Measurements from ENCODE around the gene OOSP4B. TPM values are rescaled to one million over a fixed set of nuclear protein-coding genes. Genes with fewer than 3 reads are reported as not detected.

The OOSP4B gene
- total RNA-seq, 2 experiments from 2014 or later = not detected

DNA sequence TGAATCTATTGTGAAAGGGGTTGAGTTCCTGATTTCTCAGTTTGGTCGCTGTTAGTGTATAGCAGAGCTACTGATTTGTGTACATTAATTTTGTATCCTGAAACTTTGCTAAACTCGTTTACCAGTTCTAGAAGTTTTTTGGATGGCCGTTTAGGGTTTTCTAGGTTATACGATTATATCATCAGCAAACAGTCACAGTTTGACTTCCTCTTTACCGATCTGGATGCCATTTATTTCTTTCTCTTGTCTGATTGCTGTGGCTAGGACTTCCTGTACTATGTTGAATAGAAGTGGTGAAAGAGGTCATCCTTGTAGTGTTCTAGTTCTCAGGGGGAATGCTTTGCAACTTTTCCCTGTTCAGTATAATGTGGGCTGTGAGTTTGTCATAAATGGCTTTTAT lies 24.6 kb upstream of the OOSP4B start:
- POLR2A ChIA-PET = interaction anchor here (0.6 kb wide), 2 partner anchors 211 to 666 kb away, joined by 3 to 5 read pairs; no protein-coding TSS in a partner anchor
- DNase-seq (ENCODE audit: low spot score) = no peak
- Histone ChIP-seq H3K9me3 (ENCODE audit: low read length) (no peaks in the 10 kb centered on the region), H3K79me2 (ENCODE audit: insufficient read depth, low read depth, low read length) (no peaks in the 10 kb centered on the region), H3K9me2 (ENCODE audit: insufficient read depth, low read length) (no peaks in the 10 kb centered on the region), H3K4me3 (ENCODE audit: low read depth, low read length, poor library complexity, severe bottlenecking) (no peak overlapping the region), H2AFZ (ENCODE audit: low read length) (no peak overlapping the region), H3K36me3 (ENCODE audit: insufficient read depth, low read length) (no peaks in the 10 kb centered on the region), H3K4me2 (ENCODE audit: low read length) (no peak overlapping the region), H3K27ac (ENCODE audit: low read depth, low read length, poor library complexity, severe bottlenecking) (no peak overlapping the region), H4K20me1 (ENCODE audit: insufficient read depth, low read length) (no peaks in the 10 kb centered on the region), H3K4me1 (ENCODE audit: insufficient read depth, low read length, poor library complexity, severe bottlenecking) (no peaks in the 10 kb centered on the region)
- intact Hi-C loops (cut with micrococcal nuclease; ENCODE audit: unreplicated experiment) = no loop called here
- BruUV-seq (replicated peaks) = no TSS peak
- CTCF ChIA-PET (ENCODE audit: unreplicated experiment) = no interaction called here
- no peak for TF ChIP-seq EZH2phosphoT487 (IDR thresholded peaks at IDR 0.05; ENCODE audit: borderline replicate concordance, low read depth, low read length)
- TF ChIP-seq, protein P1, sequence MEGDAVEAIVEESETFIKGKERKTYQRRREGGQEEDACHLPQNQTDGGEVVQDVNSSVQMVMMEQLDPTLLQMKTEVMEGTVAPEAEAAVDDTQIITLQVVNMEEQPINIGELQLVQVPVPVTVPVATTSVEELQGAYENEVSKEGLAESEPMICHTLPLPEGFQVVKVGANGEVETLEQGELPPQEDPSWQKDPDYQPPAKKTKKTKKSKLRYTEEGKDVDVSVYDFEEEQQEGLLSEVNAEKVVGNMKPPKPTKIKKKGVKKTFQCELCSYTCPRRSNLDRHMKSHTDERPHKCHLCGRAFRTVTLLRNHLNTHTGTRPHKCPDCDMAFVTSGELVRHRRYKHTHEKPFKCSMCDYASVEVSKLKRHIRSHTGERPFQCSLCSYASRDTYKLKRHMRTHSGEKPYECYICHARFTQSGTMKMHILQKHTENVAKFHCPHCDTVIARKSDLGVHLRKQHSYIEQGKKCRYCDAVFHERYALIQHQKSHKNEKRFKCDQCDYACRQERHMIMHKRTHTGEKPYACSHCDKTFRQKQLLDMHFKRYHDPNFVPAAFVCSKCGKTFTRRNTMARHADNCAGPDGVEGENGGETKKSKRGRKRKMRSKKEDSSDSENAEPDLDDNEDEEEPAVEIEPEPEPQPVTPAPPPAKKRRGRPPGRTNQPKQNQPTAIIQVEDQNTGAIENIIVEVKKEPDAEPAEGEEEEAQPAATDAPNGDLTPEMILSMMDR (conservative IDR thresholded peaks at IDR 0.05; ENCODE audit: low read length) = no peak

DNA sequence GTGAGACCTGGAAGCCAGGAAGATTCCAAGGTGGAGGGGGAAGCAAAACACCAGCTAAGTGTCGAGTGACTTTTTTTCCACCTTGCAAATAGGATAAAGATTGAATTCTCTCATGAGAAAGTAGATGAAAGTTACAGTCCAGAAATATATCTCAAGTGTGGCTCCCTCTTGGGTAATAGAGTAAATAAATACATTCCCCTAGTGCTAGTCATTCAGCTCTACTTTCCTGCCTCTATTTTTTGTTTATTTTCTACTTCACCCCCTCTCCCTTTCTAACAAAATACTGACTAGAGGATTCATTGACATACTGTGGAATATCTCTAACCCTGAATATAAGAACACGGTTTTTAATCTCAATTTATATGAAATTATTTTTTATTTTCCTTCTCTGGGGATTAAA lies 19.2 kb upstream of the OOSP4B start:
- TF ChIP-seq EZH2phosphoT487 (IDR thresholded peaks at IDR 0.05; ENCODE audit: borderline replicate concordance, low read depth, low read length) = no peak
- TF ChIP-seq, protein P1 (conservative IDR thresholded peaks at IDR 0.05; ENCODE audit: low read length) = no peak
- ChIA-PET POLR2A (interaction anchor here (0.8 kb wide), 1 partner anchor 73 kb away, joined by 3 read pairs; no protein-coding TSS in a partner anchor), CTCF (ENCODE audit: unreplicated experiment) (no interaction called here)
- intact Hi-C loops (cut with micrococcal nuclease; ENCODE audit: unreplicated experiment) = no loop called here
- H3K4me3 ChIP-seq (ENCODE audit: low read depth, low read length, poor library complexity, severe bottlenecking) = no peak overlapping the region
- BruUV-seq (replicated peaks) = no TSS peak
- H3K4me1 ChIP-seq (ENCODE audit: insufficient read depth, low read length, poor library complexity, severe bottlenecking) = no peaks in the 10 kb centered on the region
- H3K79me2 ChIP-seq (ENCODE audit: insufficient read depth, low read depth, low read length) = no peaks in the 10 kb centered on the region
- no peaks in the 10 kb centered on the region for H4K20me1 ChIP-seq (ENCODE audit: insufficient read depth, low read length)
- no peaks in the 10 kb centered on the region for H3K36me3 ChIP-seq (ENCODE audit: insufficient read depth, low read length)
- no peak overlapping the region for H3K4me2 ChIP-seq (ENCODE audit: low read length)
- H3K9me3 ChIP-seq (ENCODE audit: low read length) = no peaks in the 10 kb centered on the region
- no peak for DNase-seq (ENCODE audit: low spot score)
- no peaks in the 10 kb centered on the region for H3K9me2 ChIP-seq (ENCODE audit: insufficient read depth, low read length)
- no peak overlapping the region for H2AFZ ChIP-seq (ENCODE audit: low read length)
- no peak overlapping the region for H3K27ac ChIP-seq (ENCODE audit: low read depth, low read length, poor library complexity, severe bottlenecking)

DNA sequence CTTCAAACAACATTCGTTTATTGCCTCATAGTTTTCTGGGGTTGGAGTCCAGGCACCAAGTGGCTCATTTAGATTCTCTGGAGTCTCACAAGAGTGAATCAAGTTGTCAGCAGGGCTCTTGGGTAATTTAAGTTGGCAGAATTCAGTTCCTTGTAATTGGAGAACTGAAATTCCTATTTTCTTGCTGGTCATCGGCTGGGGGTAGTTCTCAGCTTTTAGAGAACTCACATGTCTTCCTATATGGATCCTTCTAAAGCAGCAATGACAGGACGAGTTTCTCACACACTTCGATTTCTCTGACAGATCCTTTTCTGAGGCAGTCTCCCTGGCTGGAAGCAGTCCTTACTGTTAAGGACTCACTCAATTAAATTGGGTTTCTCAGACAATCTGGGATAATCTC lies 17.3 kb upstream of the OOSP4B start:
- ChIA-PET CTCF (ENCODE audit: unreplicated experiment) (no interaction called here), POLR2A (interaction anchor here (0.8 to 1.2 kb wide), 3 partner anchors 22 to 97 kb away, joined by 3 read pairs; partner anchors contain the start of gene MS4A2)
- H3K4me3 ChIP-seq (ENCODE audit: low read depth, low read length, poor library complexity, severe bottlenecking) = no peak overlapping the region
- no peaks in the 10 kb centered on the region for H3K36me3 ChIP-seq (ENCODE audit: insufficient read depth, low read length)
- H3K79me2 ChIP-seq (ENCODE audit: insufficient read depth, low read depth, low read length) = no peaks in the 10 kb centered on the region
- no peak for TF ChIP-seq EZH2phosphoT487 (IDR thresholded peaks at IDR 0.05; ENCODE audit: borderline replicate concordance, low read depth, low read length)
- TF ChIP-seq, protein P1 (conservative IDR thresholded peaks at IDR 0.05; ENCODE audit: low read length) = no peak
- no TSS peak for BruUV-seq (replicated peaks)
- H2AFZ ChIP-seq (ENCODE audit: low read length) = no peak overlapping the region
- H3K27ac ChIP-seq (ENCODE audit: low read depth, low read length, poor library complexity, severe bottlenecking) = no peak overlapping the region
- intact Hi-C loops (cut with micrococcal nuclease; ENCODE audit: unreplicated experiment) = no loop called here
- no peaks in the 10 kb centered on the region for H4K20me1 ChIP-seq (ENCODE audit: insufficient read depth, low read length)
- H3K4me1 ChIP-seq (ENCODE audit: insufficient read depth, low read length, poor library complexity, severe bottlenecking) = no peaks in the 10 kb centered on the region
- H3K4me2 ChIP-seq (ENCODE audit: low read length) = no peak overlapping the region
- H3K9me2 ChIP-seq (ENCODE audit: insufficient read depth, low read length) = no peaks in the 10 kb centered on the region
- no peaks in the 10 kb centered on the region for H3K9me3 ChIP-seq (ENCODE audit: low read length)
- DNase-seq (ENCODE audit: low spot score) = no peak

Measured in OCI-LY7 (cell line).